Pancreas (tissue), 10 donors: ENCODE results near the gene BCL2L1. TPM values are rescaled to one million over a fixed set of nuclear protein-coding genes. Genes with fewer than 3 reads are reported as not detected.

Source experiments
- ATAC-seq, 4 donors: fragments of 200-7000 bp; cut with Tn5 transposase; one replicate each; pipeline versions ENCODE4 v1.8.0 to v1.9.1; 2020; ENCODE audit warnings: mild to moderate bottlenecking in 4 of 4, moderate library complexity in 4 of 4
- DNase-seq, 6 donors: peaks; one replicate each; pipeline ENCODE4 v3.0.0-alpha.2; 2020
- FAIRE-seq: peaks from 2 replicates; lab custom pipeline; 2012; peaks lifted over from hg19 to GRCh38; lab: Jason Lieb, UNC
- H3K27ac ChIP-seq, 4 donors: fragments of 200-600 bp; sonication (generic); 1 replicate in 3 of 4; 2 replicates in 1 of 4; pipeline versions ENCODE4 v1.5.0 to v1.8.0; 2020
- H3K27me3 ChIP-seq, 4 donors: fragments of 200-600 bp; one replicate each; pipeline ENCODE4 v1.8.0; 2021
- H3K36me3 ChIP-seq, 3 donors: fragments of 200-600 bp; sonication (generic) in 1 of 3; one replicate each; pipeline versions ENCODE4 v1.5.0 to v1.8.0; 2020 to 2021
- H3K4me1 ChIP-seq, 3 donors: fragments of 200-600 bp; one replicate each; pipeline ENCODE4 v1.8.0; 2021
- H3K4me3 ChIP-seq, 4 donors: fragments of 200-600 bp; sonication (generic) in 2 of 4; one replicate each; pipeline versions ENCODE4 v1.5.0 to v1.8.0; 2020 to 2021
- H3K9me3 ChIP-seq, 4 donors: fragments of 200-600 bp; one replicate each; pipeline ENCODE4 v1.8.0; 2021
- CTCF ChIP-seq, 4 donors: fragments of 200-600 bp; sonication (generic) in 3 of 4; IDR thresholded peaks; one replicate each; pipeline versions ENCODE4 v1.5.0 to v1.8.0; 2021; ENCODE audit warnings: antibody characterized with exemption in 4 of 4
- WGBS, 2 donors: extraction: QIAGEN DNeasy Blood & Tissue Kit; methylation state at CpG; one replicate each; pipeline ENCODE4 v1.1.7; 2013; 5-methylcytosine and 5-hydroxymethylcytosine counted together
- intact Hi-C, 3 donors: fragments of 100-400 bp; cut with DNase I; formaldehyde crosslinking; loops; one replicate each; pipeline versions ENCODE4 v1.11.1 to v1.14.2; 2022
- polyA plus RNA-seq, 2 donors: library from polyadenylated mRNA; stranded (reverse); fragments of 200-250 nt; gene quantifications; one replicate each; pipeline ENCODE4 v1.2.3, GENCODE V29; 2013
- total RNA-seq, 6 donors: library from RNA; stranded (reverse); fragmentation: NEBNext Ultra II Directional in 4 of 6; extraction: Animal tissue kit (Norgen Biotek cat#: 25700) in 4 of 6; gene quantifications; one replicate each; pipeline versions ENCODE4 v1.2.1 to v1.2.4, GENCODE V29; 2021 to 2023
- donor health status: healthy with polysubstance abuse.
- donor health status: DM: no; HTN: no; CAD: no; lungs with moderate emphysema.
- donor health status: DM: no; HTN: no; CAD: no.
- donor health status: control.
- donor health status: control.
- donor health status: Bipolar disorder and iron deficiency.
- donor health status: DM: yes; HTN: yes; CAD: no.
- donor health status: DM: no; HTN: no; CAD: no.
- donor health status: DM: no; HTN: no; CAD: no.
- donor health status: DM: yes; HTN: yes; CAD: no.

The BCL2L1 gene
- total and polyA plus RNA-seq, 8 donors = 27.3 to 59.8 (median 40.8) TPM

- FAIRE-seq (no peak), ATAC-seq (no peak), DNase-seq (no peak)
- no peaks in the 10 kb centered on the region for H3K9me3 ChIP-seq
- peaks cover 20 to 24% (median 21%) of the 10 kb centered on the region in 3 donors for H3K4me1 ChIP-seq
- intact Hi-C loops = no loop called here
- no peak overlapping the region for H3K4me3 ChIP-seq
- H3K36me3 ChIP-seq = peaks cover 0 to 17% (median 0%) of the 10 kb centered on the region in 3 donors
- TF ChIP-seq CTCF (IDR thresholded peaks at IDR 0.05) = no peak
- H3K27me3 ChIP-seq = no peaks in the 10 kb centered on the region
- no peak overlapping the region for H3K27ac ChIP-seq
- 92% methylated on average over 2 of the region's 2 CpGs for WGBS, 2 donors
These were observed 39.7 kb downstream of the BCL2L1 start for GRCh38 chr20:31682927-31683326.

- FAIRE-seq = no peak
- no peak overlapping the region for H3K27ac ChIP-seq
These were observed 40.3 kb downstream of the BCL2L1 start for GRCh38 chr20:31682352-31682751.

GRCh38 chr20:31681769-31682168, 40.9 kb downstream of the BCL2L1 start:
- Histone ChIP-seq H3K27me3 (no peaks in the 10 kb centered on the region), H3K4me3 (no peak overlapping the region), H3K4me1 (peaks cover 20 to 30% (median 21%) of the 10 kb centered on the region in 3 donors), H3K9me3 (no peaks in the 10 kb centered on the region), H3K27ac (no peak overlapping the region), H3K36me3 (peaks cover 0 to 17% (median 0%) of the 10 kb centered on the region in 3 donors)
- no peak for TF ChIP-seq CTCF (IDR thresholded peaks at IDR 0.05)
- 91 to 99% methylated on average over 3 of the region's 3 CpGs for WGBS, 2 donors
- no peak for ATAC-seq
- intact Hi-C loops = no loop called here
- DNase-seq = no peak
- FAIRE-seq = no peak

More at GRCh38 chr20:31682352-31682751, 40.3 kb downstream of the BCL2L1 start:
- Histone ChIP-seq H3K27me3 (no peaks in the 10 kb centered on the region), H3K4me1 (peaks cover 20 to 30% (median 21%) of the 10 kb centered on the region in 3 donors), H3K4me3 (no peak overlapping the region), H3K36me3 (peaks cover 0 to 17% (median 0%) of the 10 kb centered on the region in 3 donors), H3K9me3 (no peaks in the 10 kb centered on the region)
- intact Hi-C loops = no loop called here
- WGBS, 2 donors = 95 to 99% methylated on average over 3 of the region's 3 CpGs
- ATAC-seq (no peak), DNase-seq (no peak)
- TF ChIP-seq CTCF (IDR thresholded peaks at IDR 0.05) = no peak

GRCh38 chr20:31681128-31681727, 41.4 kb downstream of the BCL2L1 start:
- H3K4me3 ChIP-seq = no peak overlapping the region
- intact Hi-C loops = no loop called here
- no peaks in the 10 kb centered on the region for H3K27me3 ChIP-seq
- H3K27ac ChIP-seq = peak overlapping the region in 1 of 4 donors; percentile 8
- no peak for FAIRE-seq
- WGBS, 2 donors = 82 to 85% methylated on average over 7 of the region's 7 CpGs
- no peaks in the 10 kb centered on the region for H3K9me3 ChIP-seq
- H3K4me1 ChIP-seq = peaks cover 20 to 32% (median 21%) of the 10 kb centered on the region in 3 donors
- TF ChIP-seq CTCF (IDR thresholded peaks at IDR 0.05) = no peak
- no peak for ATAC-seq
- DNase-seq = no peak
- peaks cover 0 to 13% (median 0%) of the 10 kb centered on the region in 3 donors for H3K36me3 ChIP-seq
